Body of pancreas (tissue), 4 donors: Measurements from ENCODE around the gene DBP.

Source experiments
- POLR2A ChIP-seq, 3 donors: fragments of 450-650 bp; IDR thresholded peaks; one replicate each; pipeline ENCODE4 v1.6.1; 2016; ENCODE audit warnings: antibody characterized with exemption in 3 of 3, mild to moderate bottlenecking in 2 of 3
- TF ChIP-seq, protein P1 (sequence below), 7 experiments: fragments of 450-650 bp in 4 of 7; fragments of 200-600 bp in 3 of 7; sonication (generic) in 3 of 7; IDR thresholded peaks; one replicate each; pipeline ENCODE4 v1.5.1; 2016 to 2019; ENCODE audit warnings: antibody characterized with exemption in 7 of 7

GRCh38 chr19:48676887-48677286 lies 39.7 kb upstream of the DBP start:
- TF ChIP-seq, protein P1, sequence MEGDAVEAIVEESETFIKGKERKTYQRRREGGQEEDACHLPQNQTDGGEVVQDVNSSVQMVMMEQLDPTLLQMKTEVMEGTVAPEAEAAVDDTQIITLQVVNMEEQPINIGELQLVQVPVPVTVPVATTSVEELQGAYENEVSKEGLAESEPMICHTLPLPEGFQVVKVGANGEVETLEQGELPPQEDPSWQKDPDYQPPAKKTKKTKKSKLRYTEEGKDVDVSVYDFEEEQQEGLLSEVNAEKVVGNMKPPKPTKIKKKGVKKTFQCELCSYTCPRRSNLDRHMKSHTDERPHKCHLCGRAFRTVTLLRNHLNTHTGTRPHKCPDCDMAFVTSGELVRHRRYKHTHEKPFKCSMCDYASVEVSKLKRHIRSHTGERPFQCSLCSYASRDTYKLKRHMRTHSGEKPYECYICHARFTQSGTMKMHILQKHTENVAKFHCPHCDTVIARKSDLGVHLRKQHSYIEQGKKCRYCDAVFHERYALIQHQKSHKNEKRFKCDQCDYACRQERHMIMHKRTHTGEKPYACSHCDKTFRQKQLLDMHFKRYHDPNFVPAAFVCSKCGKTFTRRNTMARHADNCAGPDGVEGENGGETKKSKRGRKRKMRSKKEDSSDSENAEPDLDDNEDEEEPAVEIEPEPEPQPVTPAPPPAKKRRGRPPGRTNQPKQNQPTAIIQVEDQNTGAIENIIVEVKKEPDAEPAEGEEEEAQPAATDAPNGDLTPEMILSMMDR (IDR thresholded peaks at IDR 0.05), result no peak
- no peak for TF ChIP-seq POLR2A (IDR thresholded peaks at IDR 0.05)
